Measurements from ENCODE around the gene CADPS2. TPM values are rescaled to one million over a fixed set of nuclear protein-coding genes. Genes with fewer than 3 reads are reported as not detected.
A peak's percentile ranks its signal among the peaks of the same experiment; 100 is the strongest.

CADPS2 gene
- total and polyA plus RNA-seq, 4 donors = 5.6 to 41.1 (median 11.0) TPM

DNA sequence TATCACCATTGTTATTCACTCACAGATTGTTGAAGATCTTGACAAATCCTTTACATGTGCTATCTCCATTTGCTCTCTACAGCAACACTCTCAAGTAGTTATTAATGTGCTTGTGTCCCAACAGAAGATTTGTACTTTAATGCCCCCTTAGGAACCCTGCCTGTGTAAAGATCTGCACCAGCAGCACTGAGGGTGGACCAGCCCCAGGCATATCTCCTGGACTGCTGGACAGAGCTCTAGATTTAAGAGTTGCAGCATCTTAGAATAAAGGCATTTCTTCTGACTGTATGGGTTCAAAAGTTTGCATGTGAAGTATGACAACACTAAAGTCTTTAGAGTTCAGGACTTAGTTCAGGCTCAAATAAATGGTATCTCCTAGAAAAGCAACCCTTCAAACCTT, 282.0 kb downstream of the CADPS2 start (continued):
- no peak for TF ChIP-seq YY1 (IDR thresholded peaks at IDR 0.05)

DNA sequence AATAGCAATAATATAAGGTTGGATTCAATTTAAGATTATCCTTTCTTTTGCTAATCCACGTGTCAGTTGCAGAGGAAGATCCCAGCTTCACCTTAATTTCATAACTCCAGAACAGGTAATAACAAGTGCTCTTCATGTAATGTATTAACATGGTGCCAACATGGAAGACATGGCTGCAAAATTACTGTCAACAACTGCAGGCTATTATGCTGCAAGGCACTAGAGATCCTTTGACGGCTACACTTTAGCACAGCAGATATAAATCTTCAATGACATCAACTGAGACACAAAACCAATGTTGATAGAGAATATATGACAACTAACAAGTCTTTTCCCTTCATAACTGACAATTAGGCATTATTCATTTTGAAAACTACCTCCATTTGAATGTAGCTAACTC, 283.5 kb downstream of the CADPS2 start:
- Histone ChIP-seq H3K27ac (ENCODE audit: low read depth in 1 of 2, low read length in 2 of 2) (no peak overlapping the region), H3K36me3 (ENCODE audit: control insufficient read depth in 4 of 4, insufficient read depth in 3 of 4, low read depth in 1 of 4, low read length in 3 of 4) (no peaks in the 10 kb centered on the region), H3K4me3 (ENCODE audit: low read depth in 1 of 3, low read length in 3 of 3) (no peak overlapping the region), H3K9me3 (ENCODE audit: control insufficient read depth in 4 of 4, low read length in 3 of 4) (no peaks in the 10 kb centered on the region), H3K4me1 (ENCODE audit: control insufficient read depth in 4 of 4, insufficient read depth in 4 of 4, low read length in 3 of 4) (peaks cover 0 to 5% (median 2%) of the 10 kb centered on the region in 4 donors), H3K9ac (ENCODE audit: low read depth in 1 of 2, low read length in 2 of 2) (no peak overlapping the region), H3K27me3 (ENCODE audit: control insufficient read depth in 4 of 4, insufficient read depth in 4 of 4, low read length in 3 of 4) (no peaks in the 10 kb centered on the region)
- DNase-seq (ENCODE audit: low spot score) = no peak
- WGBS = 60% methylated on average over 2 of the region's 2 CpGs
- no peak for TF ChIP-seq TAF1 (conservative IDR thresholded peaks at IDR 0.05)
- TF ChIP-seq RAD21 (IDR thresholded peaks at IDR 0.05) = no peak
- TF ChIP-seq GABPA (IDR thresholded peaks at IDR 0.05 in 1 of 2, conservative IDR thresholded peaks at IDR 0.05 in 1 of 2) = no peak
- TF ChIP-seq, protein P1, sequence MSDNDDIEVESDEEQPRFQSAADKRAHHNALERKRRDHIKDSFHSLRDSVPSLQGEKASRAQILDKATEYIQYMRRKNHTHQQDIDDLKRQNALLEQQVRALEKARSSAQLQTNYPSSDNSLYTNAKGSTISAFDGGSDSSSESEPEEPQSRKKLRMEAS (IDR thresholded peaks at IDR 0.05) = no peak

DNA sequence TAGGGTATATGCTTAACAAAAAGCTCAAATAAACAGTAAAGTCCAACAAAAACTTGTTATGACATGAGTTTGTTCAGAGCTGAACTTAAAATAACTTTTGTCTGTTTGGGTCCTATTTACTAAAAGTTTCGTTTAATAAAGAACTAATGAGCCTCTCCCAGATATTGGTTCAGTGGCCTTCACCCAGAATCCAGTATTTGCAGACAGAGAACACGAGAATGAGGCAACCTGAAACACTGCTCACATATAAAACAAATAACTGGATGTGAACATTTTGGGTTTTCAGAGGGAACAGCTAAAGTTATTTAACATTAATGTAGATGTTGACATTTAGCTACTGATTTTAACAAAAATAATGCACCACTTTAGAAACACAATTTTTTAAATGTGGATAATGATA, 285.6 kb downstream of the CADPS2 start:
- DNase-seq (ENCODE audit: low spot score) = no peak
- 31% methylated on average over 2 of the region's 2 CpGs for WGBS
- TF ChIP-seq FOXA1 (IDR thresholded peaks at IDR 0.05) (no peak), SP1 (IDR thresholded peaks at IDR 0.05) (no peak), NR2F2 (IDR thresholded peaks at IDR 0.05) (no peak), GABPA (IDR thresholded peaks at IDR 0.05 in 1 of 2, conservative IDR thresholded peaks at IDR 0.05 in 1 of 2) (no peak), HNF4A (conservative IDR thresholded peaks at IDR 0.05) (peak in 1 of 2 donors; percentile 27), RXRA (IDR thresholded peaks at IDR 0.05) (no peak), JUND (IDR thresholded peaks at IDR 0.05) (no peak), RAD21 (IDR thresholded peaks at IDR 0.05) (peak in 1 of 2 donors; percentile 4), TAF1 (conservative IDR thresholded peaks at IDR 0.05) (no peak)
- TF ChIP-seq, protein P2, sequence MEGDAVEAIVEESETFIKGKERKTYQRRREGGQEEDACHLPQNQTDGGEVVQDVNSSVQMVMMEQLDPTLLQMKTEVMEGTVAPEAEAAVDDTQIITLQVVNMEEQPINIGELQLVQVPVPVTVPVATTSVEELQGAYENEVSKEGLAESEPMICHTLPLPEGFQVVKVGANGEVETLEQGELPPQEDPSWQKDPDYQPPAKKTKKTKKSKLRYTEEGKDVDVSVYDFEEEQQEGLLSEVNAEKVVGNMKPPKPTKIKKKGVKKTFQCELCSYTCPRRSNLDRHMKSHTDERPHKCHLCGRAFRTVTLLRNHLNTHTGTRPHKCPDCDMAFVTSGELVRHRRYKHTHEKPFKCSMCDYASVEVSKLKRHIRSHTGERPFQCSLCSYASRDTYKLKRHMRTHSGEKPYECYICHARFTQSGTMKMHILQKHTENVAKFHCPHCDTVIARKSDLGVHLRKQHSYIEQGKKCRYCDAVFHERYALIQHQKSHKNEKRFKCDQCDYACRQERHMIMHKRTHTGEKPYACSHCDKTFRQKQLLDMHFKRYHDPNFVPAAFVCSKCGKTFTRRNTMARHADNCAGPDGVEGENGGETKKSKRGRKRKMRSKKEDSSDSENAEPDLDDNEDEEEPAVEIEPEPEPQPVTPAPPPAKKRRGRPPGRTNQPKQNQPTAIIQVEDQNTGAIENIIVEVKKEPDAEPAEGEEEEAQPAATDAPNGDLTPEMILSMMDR (IDR thresholded peaks at IDR 0.05; ENCODE audit: low read depth, low read length, missing input control) = no peak
- H3K4me1 ChIP-seq (ENCODE audit: control insufficient read depth in 4 of 4, insufficient read depth in 4 of 4, low read length in 3 of 4) = peaks cover 0 to 5% (median 2%) of the 10 kb centered on the region in 4 donors
- no peak overlapping the region for H3K27ac ChIP-seq (ENCODE audit: low read depth in 1 of 2, low read length in 2 of 2)
- no peaks in the 10 kb centered on the region for H3K9me3 ChIP-seq (ENCODE audit: control insufficient read depth in 4 of 4, low read length in 3 of 4)
- H3K9ac ChIP-seq (ENCODE audit: low read depth in 1 of 2, low read length in 2 of 2) = no peak overlapping the region
- H3K4me3 ChIP-seq (ENCODE audit: low read depth in 1 of 3, low read length in 3 of 3) = no peak overlapping the region
- no peaks in the 10 kb centered on the region for H3K36me3 ChIP-seq (ENCODE audit: control insufficient read depth in 4 of 4, insufficient read depth in 3 of 4, low read depth in 1 of 4, low read length in 3 of 4)
- no peaks in the 10 kb centered on the region for H3K27me3 ChIP-seq (ENCODE audit: control insufficient read depth in 4 of 4, insufficient read depth in 4 of 4, low read length in 3 of 4)

DNA sequence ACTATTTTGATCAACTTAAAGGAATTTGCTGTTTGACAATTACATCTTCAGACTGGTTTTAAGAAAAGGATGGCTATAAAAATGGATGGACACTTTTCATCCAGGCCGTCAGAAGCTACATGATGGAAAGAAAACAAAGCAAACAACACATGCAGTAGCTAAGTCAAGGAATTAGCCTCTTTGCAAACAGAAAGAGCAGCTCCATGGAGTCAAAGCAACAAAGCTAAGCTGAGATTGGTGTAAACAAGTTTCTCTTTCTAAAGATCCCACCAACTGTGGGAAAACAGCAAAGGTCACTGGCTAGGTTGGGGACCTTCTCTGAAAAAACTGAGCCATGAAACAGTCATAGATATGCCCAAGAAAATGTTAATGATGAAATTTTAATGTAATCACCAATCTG, 286.2 kb downstream of the CADPS2 start:
- H3K9ac ChIP-seq (ENCODE audit: low read depth in 1 of 2, low read length in 2 of 2) = no peak overlapping the region
- no peak overlapping the region for H3K4me3 ChIP-seq (ENCODE audit: low read depth in 1 of 3, low read length in 3 of 3)
- H3K27me3 ChIP-seq (ENCODE audit: control insufficient read depth in 4 of 4, insufficient read depth in 4 of 4, low read length in 3 of 4) = no peaks in the 10 kb centered on the region
- H3K36me3 ChIP-seq (ENCODE audit: control insufficient read depth in 4 of 4, insufficient read depth in 3 of 4, low read depth in 1 of 4, low read length in 3 of 4) = no peaks in the 10 kb centered on the region
- TF ChIP-seq, protein P2 (IDR thresholded peaks at IDR 0.05; ENCODE audit: low read depth, low read length, missing input control) = no peak
- TF ChIP-seq, protein P3, sequence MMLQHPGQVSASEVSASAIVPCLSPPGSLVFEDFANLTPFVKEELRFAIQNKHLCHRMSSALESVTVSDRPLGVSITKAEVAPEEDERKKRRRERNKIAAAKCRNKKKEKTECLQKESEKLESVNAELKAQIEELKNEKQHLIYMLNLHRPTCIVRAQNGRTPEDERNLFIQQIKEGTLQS (IDR thresholded peaks at IDR 0.05) = no peak
- no peak for TF ChIP-seq TAF1 (conservative IDR thresholded peaks at IDR 0.05)
- no peak for TF ChIP-seq YY1 (IDR thresholded peaks at IDR 0.05)
- no peak for TF ChIP-seq GABPA (IDR thresholded peaks at IDR 0.05 in 1 of 2, conservative IDR thresholded peaks at IDR 0.05 in 1 of 2)
- H3K4me1 ChIP-seq (ENCODE audit: control insufficient read depth in 4 of 4, insufficient read depth in 4 of 4, low read length in 3 of 4) = peaks cover 0 to 5% (median 2%) of the 10 kb centered on the region in 4 donors
- 68% methylated on average over 1 of the region's 1 CpG for WGBS
- DNase-seq (ENCODE audit: low spot score) = no peak
- H3K9me3 ChIP-seq (ENCODE audit: control insufficient read depth in 4 of 4, low read length in 3 of 4) = no peaks in the 10 kb centered on the region
- no peak overlapping the region for H3K27ac ChIP-seq (ENCODE audit: low read depth in 1 of 2, low read length in 2 of 2)

Measured in liver (tissue), 9 donors.